ENCODE results near the gene GPX3.

The GPX3 gene

GRCh38 chr5:151051066-151051930 lies 30.9 kb downstream of the GPX3 start:
- peak; percentile 41 for DNase-seq (ENCODE audit: low read depth, low spot score)
- H3K4me3 ChIP-seq (ENCODE audit: low read length): no peak overlapping the region

GRCh38 chr5:151051931-151052608 lies 31.7 kb downstream of the GPX3 start:
- DNase-seq (ENCODE audit: low read depth, low spot score): no peak
- no peak overlapping the region for H3K4me3 ChIP-seq (ENCODE audit: low read length)

- DNase-seq (ENCODE audit: low read depth, low spot score): no peak
- H3K4me3 ChIP-seq (ENCODE audit: low read length): no peak overlapping the region
These were observed 32.4 kb downstream of the GPX3 start for GRCh38 chr5:151052836-151053235.

DNA sequence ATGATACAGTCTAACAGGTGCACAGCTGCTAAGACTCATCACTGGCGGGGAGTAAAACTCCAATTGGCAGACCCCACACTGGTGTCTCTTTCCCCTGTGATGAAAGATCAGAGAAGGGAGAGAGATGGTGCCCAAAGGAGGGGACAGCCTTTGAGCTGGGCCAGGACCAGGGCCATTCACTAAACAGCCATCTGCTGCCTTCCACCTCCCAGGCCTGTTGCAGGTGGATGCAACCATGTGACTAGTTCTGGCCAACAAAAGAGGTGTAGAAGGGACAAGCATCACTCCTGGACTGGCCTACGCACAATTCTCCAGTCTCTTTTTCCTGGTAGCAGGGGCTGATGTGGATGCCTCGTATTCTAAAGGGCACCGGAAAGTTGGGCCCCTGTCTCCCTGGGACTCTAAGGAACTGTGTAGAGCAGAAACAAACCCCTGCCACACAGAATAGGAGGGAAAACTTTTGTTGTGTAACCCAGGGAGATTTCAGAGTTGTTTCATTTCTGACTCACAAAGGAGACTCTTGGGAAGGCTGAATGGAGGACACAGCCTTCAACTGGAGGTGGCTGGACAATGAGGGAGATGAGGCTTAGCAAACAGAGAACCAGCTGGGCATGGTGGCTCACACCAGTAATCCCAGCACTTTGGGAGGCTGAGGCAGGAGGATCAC lies 33.5 kb downstream of the GPX3 start:
- no peak overlapping the region for H3K4me3 ChIP-seq (ENCODE audit: low read length)
- DNase-seq (ENCODE audit: low read depth, low spot score): no peak

- no peak overlapping the region for H3K4me3 ChIP-seq (ENCODE audit: low read length)
- DNase-seq (ENCODE audit: low read depth, low spot score): no peak
These were observed 34.3 kb downstream of the GPX3 start for GRCh38 chr5:151054709-151055108.

DNA sequence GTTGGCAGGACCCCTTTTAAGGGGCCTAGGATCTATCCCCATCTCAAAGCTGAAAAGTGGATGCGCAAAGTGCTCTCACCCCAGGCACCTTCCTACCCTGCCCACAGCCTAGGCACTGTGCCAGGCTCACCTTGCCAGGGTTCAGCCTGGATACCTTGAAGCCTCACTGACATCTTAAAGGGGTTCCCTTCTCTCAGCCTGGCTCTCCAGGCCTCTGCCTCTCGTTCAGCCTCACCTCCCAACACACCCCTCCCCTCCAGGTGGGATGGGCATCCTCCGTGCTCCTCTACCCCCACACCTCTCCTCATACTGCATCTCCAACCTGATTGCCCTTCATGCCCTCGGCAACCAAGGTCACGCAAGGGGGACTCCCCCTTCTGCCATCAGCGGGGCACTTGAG lies 34.9 kb downstream of the GPX3 start:
- no peak for DNase-seq (ENCODE audit: low read depth, low spot score)
- no peak overlapping the region for H3K4me3 ChIP-seq (ENCODE audit: low read length)

- no peak overlapping the region for H3K4me3 ChIP-seq (ENCODE audit: low read length)
- DNase-seq (ENCODE audit: low read depth, low spot score): no peak
These were observed 36.3 kb downstream of the GPX3 start for GRCh38 chr5:151056379-151057325.

- DNase-seq (ENCODE audit: low read depth, low spot score): no peak
- no peak overlapping the region for H3K4me3 ChIP-seq (ENCODE audit: low read length)
These were observed 37.9 kb downstream of the GPX3 start for GRCh38 chr5:151058301-151058700.

DNA sequence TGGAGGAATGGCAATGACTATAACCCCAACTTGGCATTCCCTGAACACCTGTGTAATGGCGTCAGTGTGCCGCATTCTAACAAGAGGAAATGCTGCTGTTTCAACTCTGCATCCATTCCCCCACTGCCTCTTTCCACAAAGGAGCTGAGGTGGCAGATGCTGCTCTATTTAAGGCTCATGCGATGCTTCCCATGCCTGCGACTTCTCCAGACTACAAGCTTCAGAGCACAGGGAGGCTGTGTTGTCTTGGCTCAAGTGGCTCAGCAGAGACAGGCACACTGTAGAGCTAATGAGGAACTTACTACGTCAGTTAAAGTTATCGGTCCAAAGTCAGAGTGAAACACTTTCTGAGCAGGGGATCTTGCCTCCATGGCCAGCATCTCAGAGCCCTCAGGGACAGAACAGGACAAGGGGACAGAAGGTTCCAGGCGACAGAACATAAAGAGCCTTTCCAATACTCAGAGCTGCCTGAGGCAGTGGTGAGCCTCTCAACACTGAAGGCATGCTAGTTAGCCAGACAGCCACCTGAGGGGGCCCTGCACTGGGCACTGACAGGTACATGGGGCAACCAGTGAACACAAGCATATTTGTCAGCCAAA lies 38.6 kb downstream of the GPX3 start:
- DNase-seq (ENCODE audit: low read depth, low spot score): no peak

DNA sequence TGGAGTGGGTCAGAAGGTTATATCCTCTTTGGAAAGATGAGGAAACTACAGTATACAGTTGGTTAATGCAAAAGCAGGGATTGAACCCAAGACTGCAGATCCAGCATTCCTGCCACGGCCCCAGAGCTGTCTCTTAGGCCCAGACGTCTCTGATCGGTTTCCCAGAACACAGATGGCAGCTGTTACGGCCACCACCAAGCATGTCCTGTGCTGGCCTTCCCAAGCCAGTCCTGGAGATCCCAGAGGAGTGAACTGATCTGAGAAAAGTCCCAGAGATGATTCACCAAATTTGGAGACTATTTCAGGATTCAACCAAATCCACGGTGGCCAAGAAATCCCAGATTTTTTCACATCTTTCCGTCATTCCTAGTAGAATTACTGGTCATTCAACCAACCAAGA lies 40.4 kb downstream of the GPX3 start:
- H3K4me3 ChIP-seq (ENCODE audit: low read length): no peak overlapping the region
- no peak for DNase-seq (ENCODE audit: low read depth, low spot score)

More for the DNA sequence above, 38.6 kb downstream of the GPX3 start:
- no peak overlapping the region for H3K4me3 ChIP-seq (ENCODE audit: low read length)

- H3K4me3 ChIP-seq (ENCODE audit: low read length): no peak overlapping the region
- DNase-seq (ENCODE audit: low read depth, low spot score): no peak
These were observed 42.2 kb downstream of the GPX3 start for GRCh38 chr5:151062405-151063141.

DNA sequence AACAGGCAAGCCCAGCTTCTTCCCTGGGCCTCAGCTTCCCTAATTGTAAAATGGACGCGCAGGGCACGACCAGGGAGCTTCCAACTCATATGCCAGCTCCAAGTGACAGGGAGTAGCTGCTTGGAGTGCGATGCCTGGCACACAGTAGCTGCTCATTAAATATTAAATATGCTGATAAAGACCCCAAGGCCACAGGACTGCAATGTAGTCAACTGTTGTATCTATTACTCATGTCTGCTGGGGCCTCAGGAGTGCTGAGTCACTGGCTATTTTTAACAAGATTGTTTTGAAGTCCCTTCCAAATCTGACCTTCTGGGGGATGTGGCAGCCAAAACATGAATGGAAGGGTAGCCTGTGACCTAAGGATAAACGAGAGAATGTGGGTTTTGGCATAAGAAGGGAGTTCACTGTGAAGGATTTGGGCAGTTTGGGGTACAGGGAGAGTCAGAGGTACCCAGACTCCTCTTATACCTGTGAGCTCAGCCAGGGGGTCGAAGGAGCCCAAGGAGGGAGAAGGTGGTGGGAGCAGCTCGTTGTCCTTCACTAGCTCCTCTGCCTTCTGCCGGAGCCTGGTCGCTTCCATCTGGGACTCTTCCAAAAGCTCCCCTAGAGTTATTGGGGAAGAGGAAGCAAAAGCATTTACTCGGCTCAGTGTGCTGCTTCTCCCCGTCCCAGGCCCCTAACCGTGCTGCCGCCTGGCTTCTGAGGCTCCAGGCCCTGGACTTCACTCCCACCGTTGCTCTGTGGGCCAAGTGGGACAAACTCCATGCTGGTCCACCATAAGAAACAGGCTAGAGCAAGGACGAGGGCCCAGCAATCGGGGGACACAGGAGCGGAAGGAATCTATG lies 43.0 kb downstream of the GPX3 start:
- no peak for DNase-seq (ENCODE audit: low read depth, low spot score)
- H3K4me3 ChIP-seq (ENCODE audit: low read length): no peak overlapping the region

DNA sequence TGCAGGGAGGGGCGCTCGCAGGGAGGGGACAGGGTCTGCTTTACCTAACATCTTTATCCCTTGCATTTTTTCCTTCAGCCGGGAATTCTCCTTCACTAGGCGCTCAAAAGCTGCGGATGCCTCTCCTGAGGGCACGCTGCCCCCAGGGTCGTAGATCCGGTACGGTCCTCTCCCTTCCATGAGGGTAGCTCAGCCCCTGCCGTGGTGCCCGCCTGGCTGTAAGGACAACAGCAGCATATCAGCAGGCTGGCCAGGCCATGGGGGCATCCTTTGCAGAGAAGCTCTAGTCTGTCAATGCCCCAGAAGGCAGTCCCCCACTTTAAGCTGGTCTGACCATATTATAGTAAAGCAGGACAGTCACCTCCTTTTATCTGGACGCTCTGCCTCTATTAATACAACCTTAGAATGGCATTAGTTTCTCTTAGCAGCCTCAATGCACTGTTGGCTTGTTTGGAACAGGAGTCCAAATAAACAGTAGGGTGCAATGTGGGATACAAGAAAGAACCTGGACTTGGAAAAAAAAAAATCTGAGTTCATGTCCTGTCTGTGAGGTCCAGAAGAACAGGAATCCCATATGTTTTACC lies 44.6 kb downstream of the GPX3 start:
- no peak for DNase-seq (ENCODE audit: low read depth, low spot score)
- H3K4me3 ChIP-seq (ENCODE audit: low read length): no peak overlapping the region

- H3K4me3 ChIP-seq (ENCODE audit: low read length): no peak overlapping the region
- no peak for DNase-seq (ENCODE audit: low read depth, low spot score)
These were observed 45.2 kb downstream of the GPX3 start for GRCh38 chr5:151065609-151066008.

DNA sequence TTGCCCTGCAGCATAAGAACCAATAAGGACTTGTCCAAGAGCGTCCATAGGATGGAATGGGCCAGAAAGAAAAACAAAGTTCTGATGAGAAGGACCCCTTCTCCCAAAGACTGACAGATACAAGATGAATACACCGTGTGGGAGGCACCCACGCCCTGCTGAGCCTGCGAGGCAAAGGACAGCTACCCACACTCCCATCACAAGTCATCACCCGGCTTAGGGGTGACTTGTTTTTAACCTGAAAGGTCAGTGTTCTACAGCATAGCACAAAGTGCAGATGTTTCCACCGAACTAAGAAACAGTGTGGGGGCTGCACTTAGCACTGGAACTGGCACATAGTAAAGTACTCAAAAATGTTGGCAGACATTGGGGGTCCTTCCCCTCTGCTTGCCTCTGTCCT lies 46.5 kb downstream of the GPX3 start:
- no peak overlapping the region for H3K4me3 ChIP-seq (ENCODE audit: low read length)
- no peak for DNase-seq (ENCODE audit: low read depth, low spot score)

DNA sequence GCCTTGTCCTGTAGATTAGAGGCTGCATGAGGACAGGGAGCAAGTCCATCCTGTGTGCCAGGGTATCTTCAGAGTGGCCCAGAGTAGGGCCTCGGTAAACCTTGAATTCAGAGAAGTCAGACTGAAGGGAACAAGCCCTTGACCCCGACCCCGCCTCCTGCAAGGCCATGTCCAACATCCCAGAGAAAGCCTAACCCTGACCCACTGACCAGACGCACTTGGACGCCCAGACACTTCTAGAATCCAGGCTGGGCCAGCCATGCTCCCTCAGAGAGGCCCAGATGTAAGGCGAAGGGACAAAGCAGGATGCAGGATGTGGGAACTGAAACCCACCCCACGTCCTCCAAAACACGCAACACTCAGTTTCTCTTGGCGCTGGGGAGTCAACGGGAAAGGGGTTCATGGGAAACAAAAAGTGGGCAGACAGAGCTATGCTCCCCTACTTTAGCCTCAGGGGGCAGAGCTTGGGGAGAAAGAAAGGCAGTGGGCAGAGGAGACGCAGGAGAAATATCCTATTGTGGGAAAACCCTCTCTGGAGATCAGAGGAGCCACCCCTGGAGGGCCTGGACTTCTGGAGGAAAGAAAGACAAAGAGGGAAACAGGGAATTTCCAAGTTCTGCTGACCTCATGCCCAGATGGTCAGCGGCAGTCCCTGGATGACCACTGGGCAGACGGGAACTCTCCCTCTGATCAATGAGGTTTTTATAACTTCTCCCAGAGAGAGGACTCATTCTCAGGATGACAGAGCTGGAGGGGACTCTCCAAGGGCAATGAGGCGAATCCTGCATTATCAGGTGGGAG lies 47.4 kb downstream of the GPX3 start:
- DNase-seq (ENCODE audit: low read depth, low spot score): no peak
- H3K4me3 ChIP-seq (ENCODE audit: low read length): no peak overlapping the region

All from Jurkat, Clone E6-1 (cell line).